Suprapubic skin (tissue), 4 donors: ENCODE results near the gene EIF3B. TPM values are rescaled to one million over a fixed set of nuclear protein-coding genes. Genes with fewer than 3 reads are reported as not detected.
A peak's percentile ranks its signal among the peaks of the same experiment; 100 is the strongest.

ENCODE experiments used
- DNase-seq, 2 donors: peaks; one replicate each; pipeline ENCODE4 v3.0.0-alpha.2; 2019; ENCODE audit warnings: low spot score in 2 of 2
- H3K27ac ChIP-seq: fragments of 200-600 bp; sonication (generic); one replicate; pipeline ENCODE4 v1.5.1; 2019
- H3K27me3 ChIP-seq: fragments of 200-600 bp; sonication (generic); one replicate; pipeline ENCODE4 v1.5.1; 2019
- H3K36me3 ChIP-seq: fragments of 200-600 bp; sonication (generic); one replicate; pipeline ENCODE4 v1.5.1; 2019
- H3K4me1 ChIP-seq: fragments of 200-600 bp; sonication (generic); one replicate; pipeline ENCODE4 v1.5.1; 2019
- H3K4me3 ChIP-seq: fragments of 200-600 bp; sonication (generic); one replicate; pipeline ENCODE4 v1.5.1; 2019; ENCODE audit warnings: mild to moderate bottlenecking
- H3K9me3 ChIP-seq: fragments of 200-600 bp; sonication (generic); one replicate; pipeline ENCODE4 v1.5.1; 2019
- CTCF ChIP-seq, 2 donors: fragments of 200-600 bp in 1 of 2; fragments of 450-650 bp in 1 of 2; sonication (generic) in 1 of 2; IDR thresholded peaks; one replicate each; pipeline ENCODE4 v1.5.1; 2016 to 2019; ENCODE audit warnings: antibody characterized with exemption in 2 of 2, mild to moderate bottlenecking in 1 of 2, moderate library complexity in 1 of 2
- EP300 ChIP-seq: sonication (generic); formaldehyde crosslinking; IDR thresholded peaks from one replicate; pipeline ENCODE4 v1.6.1; 2017; ENCODE audit warnings: antibody characterized with exemption
- POLR2A ChIP-seq, 2 donors: fragments of 450-650 bp; IDR thresholded peaks; one replicate each; pipeline ENCODE4 v1.6.1; 2017; ENCODE audit warnings: antibody characterized with exemption in 2 of 2, mild to moderate bottlenecking in 2 of 2, moderate library complexity in 2 of 2
- POLR2AphosphoS5 ChIP-seq, 3 donors: sonication (generic); formaldehyde crosslinking; IDR thresholded peaks; one replicate each; pipeline ENCODE4 v1.6.1; 2017; ENCODE audit warnings: antibody characterized with exemption in 3 of 3
- WGBS: methylation state at CpG from one replicate; pipeline ENCODE4 v1.1.5; 2018; 5-methylcytosine and 5-hydroxymethylcytosine counted together
- total RNA-seq, 4 donors: library from RNA; depleted of rRNA; stranded (reverse); fragments of >200 nt; gene quantifications; one replicate each; pipeline ENCODE4 v1.1.0, GENCODE V29; 2016

EIF3B gene
- total RNA-seq, 4 donors from 2014 or later = 136 to 158 (median 139) TPM

- no peak for DNase-seq
- H3K36me3 ChIP-seq = peaks cover 67% of the 10 kb centered on the region
- no peak overlapping the region for H3K27ac ChIP-seq
These were observed 25.8 kb downstream of the EIF3B start for GRCh38 chr7:2380461-2380860.

GRCh38 chr7:2381227-2381626 lies 26.6 kb downstream of the EIF3B start:
- Histone ChIP-seq H3K27me3 (no peaks in the 10 kb centered on the region), H3K27ac (no peak overlapping the region), H3K4me1 (no peaks in the 10 kb centered on the region), H3K9me3 (no peaks in the 10 kb centered on the region), H3K4me3 (no peak overlapping the region), H3K36me3 (peaks cover 60% of the 10 kb centered on the region)
- DNase-seq = no peak
- WGBS = 28% methylated on average over 5 of the region's 5 CpGs
- TF ChIP-seq CTCF (IDR thresholded peaks at IDR 0.05) (no peak), POLR2AphosphoS5 (IDR thresholded peaks at IDR 0.05) (no peak), POLR2A (IDR thresholded peaks at IDR 0.05) (no peak), EP300 (no peak)

More at GRCh38 chr7:2380461-2380860, 25.8 kb downstream of the EIF3B start:
- Histone ChIP-seq H3K27me3 (no peaks in the 10 kb centered on the region), H3K4me1 (no peaks in the 10 kb centered on the region), H3K4me3 (no peak overlapping the region), H3K9me3 (no peaks in the 10 kb centered on the region)
- WGBS = 91% methylated on average over 23 of the region's 23 CpGs
- no peak for TF ChIP-seq POLR2A (IDR thresholded peaks at IDR 0.05)
- no peak for TF ChIP-seq CTCF (IDR thresholded peaks at IDR 0.05)
- no peak for TF ChIP-seq POLR2AphosphoS5 (IDR thresholded peaks at IDR 0.05)
- TF ChIP-seq EP300 = no peak

GRCh38 chr7:2381881-2382509 lies 27.4 kb downstream of the EIF3B start:
- H3K36me3 ChIP-seq = peaks cover 52% of the 10 kb centered on the region
- DNase-seq = no peak
- no peaks in the 10 kb centered on the region for H3K4me1 ChIP-seq
- TF ChIP-seq CTCF (IDR thresholded peaks at IDR 0.05) = no peak
- TF ChIP-seq POLR2A (IDR thresholded peaks at IDR 0.05) = no peak
- TF ChIP-seq POLR2AphosphoS5 (IDR thresholded peaks at IDR 0.05) = no peak
- no peak for TF ChIP-seq EP300
- no peak overlapping the region for H3K4me3 ChIP-seq
- 83% methylated on average over 21 of the region's 21 CpGs for WGBS
- no peaks in the 10 kb centered on the region for H3K9me3 ChIP-seq
- no peaks in the 10 kb centered on the region for H3K27me3 ChIP-seq
- no peak overlapping the region for H3K27ac ChIP-seq

GRCh38 chr7:2383543-2384274 lies 29.1 kb downstream of the EIF3B start:
- Histone ChIP-seq H3K27me3 (no peaks in the 10 kb centered on the region), H3K4me1 (no peaks in the 10 kb centered on the region), H3K9me3 (no peaks in the 10 kb centered on the region), H3K4me3 (no peak overlapping the region), H3K27ac (no peak overlapping the region), H3K36me3 (peaks cover 40% of the 10 kb centered on the region)
- DNase-seq = peak in 1 of 2 donors; percentile 74
- WGBS = 86% methylated on average over 22 of the region's 29 CpGs
- no peak for TF ChIP-seq POLR2AphosphoS5 (IDR thresholded peaks at IDR 0.05)
- no peak for TF ChIP-seq CTCF (IDR thresholded peaks at IDR 0.05)
- no peak for TF ChIP-seq POLR2A (IDR thresholded peaks at IDR 0.05)
- no peak for TF ChIP-seq EP300
